K562 (cell line): ENCODE data around the gene IGFBP7. TPM values are rescaled to one million over a fixed set of nuclear protein-coding genes. Genes with fewer than 3 reads are reported as not detected.

Source experiments
- ATAC-seq: fragments of 200-7000 bp; cut with Tn5 transposase; 3 replicates; pipeline ENCODE4 v1.9.1; 2020; ENCODE audit warnings: moderate library complexity
- BruUV-seq: library from RNA; stranded (reverse); fragments of 400-500 nt; replicated peaks from 2 replicates; lab custom pipeline; 2021; lab: Mats Ljungman, UMichigan
- CTCF ChIA-PET: fragments of 300-600 bp; formaldehyde crosslinking; extraction: SDS; loops from one replicate; lab custom pipeline; 2021; ENCODE audit warnings: low intra/inter-chr PET ratio; lab: Yijun Ruan, JAX
- POLR2A ChIA-PET: fragments of 300-600, 350-650 bp; sonication (Branson Sonifier 250); formaldehyde crosslinking; extraction: SDS; loops from one replicate; lab custom pipeline; 2021; ENCODE audit warnings: antibody characterized with exemption, inconsistent platforms; lab: Yijun Ruan, JAX
- DNase-seq, 4 experiments: peaks; one replicate each; pipeline versions ENCODE4 v3.0.0 to v3.0.0-alpha.2; 2011 to 2018; ENCODE audit warnings: low spot score in 3 of 4, mixed read lengths in 3 of 4; ENCODE audit errors: extremely low read depth in 1 of 4
- FAIRE-seq: peaks from 2 replicates; lab custom pipeline; 2011; peaks lifted over from hg19 to GRCh38; lab: Jason Lieb, UNC
- H2AFZ ChIP-seq: 2 replicates; pipeline ENCODE4 v1.6.0; 2011; ENCODE audit warnings: low read depth, low read length, control low read depth, inconsistent platforms
- H3K27ac ChIP-seq: fragments of 200-600 bp; 3 replicates; pipeline ENCODE4 v1.8.0; 2011; ENCODE audit warnings: low read depth, mild to moderate bottlenecking, control low read depth, inconsistent platforms, low read length, moderate library complexity, mixed read lengths; ENCODE audit errors: extremely low read depth
- H3K27me3 ChIP-seq, 2 experiments: fragments of 300-600 bp in 1 of 2; 2 replicates in 1 of 2; 3 replicates in 1 of 2; pipeline versions ENCODE4 v1.6.0 to v1.8.0; 2011; ENCODE audit warnings: inconsistent platforms in 2 of 2, low read length in 2 of 2, mild to moderate bottlenecking in 1 of 2, mixed read lengths in 1 of 2, moderate library complexity in 1 of 2; ENCODE audit not compliant: control insufficient read depth in 2 of 2, insufficient read depth in 2 of 2
- H3K36me3 ChIP-seq: fragments of 300-600 bp; 3 replicates; pipeline ENCODE4 v1.8.0; 2011; ENCODE audit warnings: mild to moderate bottlenecking, low read length, inconsistent platforms; ENCODE audit not compliant: control insufficient read depth, insufficient read depth
- H3K4me1 ChIP-seq, 2 experiments: fragments of 200-600 bp in 1 of 2; replicated peaks in 1 of 2; 2 replicates in 1 of 2; 3 replicates in 1 of 2; pipeline versions ENCODE4 v1.5.1 to v1.8.0; 2011; ENCODE audit warnings: inconsistent platforms in 2 of 2, low read length in 2 of 2, mild to moderate bottlenecking in 1 of 2, mixed read lengths in 1 of 2, moderate library complexity in 1 of 2; ENCODE audit not compliant: control insufficient read depth in 2 of 2, insufficient read depth in 2 of 2
- H3K4me2 ChIP-seq: 2 replicates; pipeline ENCODE4 v1.6.1; 2011; ENCODE audit warnings: low read length, control low read depth, inconsistent platforms, mixed read lengths; ENCODE audit not compliant: insufficient read depth
- H3K4me3 ChIP-seq: fragments of 200-600 bp; sonication (generic), shearing (Covaris generic); 2 replicates; pipeline ENCODE4 v1.5.1; 2016; ENCODE audit warnings: control low read depth, inconsistent platforms
- H3K79me2 ChIP-seq: fragments of 200-600 bp; 3 replicates; pipeline ENCODE4 v1.8.0; 2011; ENCODE audit warnings: low read length, inconsistent platforms; ENCODE audit not compliant: control insufficient read depth, insufficient read depth
- H3K9ac ChIP-seq, 2 experiments: 2 replicates each; pipeline versions ENCODE4 v1.6.0 to v1.6.1; 2011; ENCODE audit warnings: low read depth in 2 of 2, low read length in 2 of 2, control low read depth in 1 of 2, inconsistent platforms in 1 of 2, mild to moderate bottlenecking in 1 of 2, mixed read lengths in 1 of 2; ENCODE audit not compliant: insufficient read depth in 1 of 2
- H3K9me1 ChIP-seq: one replicate; pipeline ENCODE4 v1.6.0; 2011; ENCODE audit warnings: inconsistent platforms, mild to moderate bottlenecking, low read length, moderate library complexity; ENCODE audit not compliant: control insufficient read depth, insufficient read depth
- H3K9me3 ChIP-seq: replicated peaks from 2 replicates; pipeline ENCODE4 v1.5.1; 2011; ENCODE audit warnings: low read depth, low read length, inconsistent platforms; ENCODE audit not compliant: control insufficient read depth, insufficient read depth
- H4K20me1 ChIP-seq: replicated peaks from 2 replicates; pipeline ENCODE4 v1.6.1; 2011; ENCODE audit warnings: low read length, inconsistent platforms, mixed read lengths; ENCODE audit not compliant: control insufficient read depth, insufficient read depth
- BRCA1 ChIP-seq, 2 experiments: fragments of 450-650 bp in 1 of 2; sonication (generic) in 1 of 2; formaldehyde crosslinking in 1 of 2; IDR thresholded peaks; 2 replicates each; pipeline versions ENCODE4 v1.5.0 to v1.6.1; 2017 to 2020; ENCODE audit warnings: mild to moderate bottlenecking in 1 of 2, missing genetic modification reagents in 1 of 2
- CBFA2T2 ChIP-seq: fragments of 450-650 bp; conservative IDR thresholded peaks from 2 replicates; pipeline ENCODE4 v1.6.1; 2017; ENCODE audit warnings: mild to moderate bottlenecking
- CHAMP1 ChIP-seq: fragments of 450-650 bp; IDR thresholded peaks from 2 replicates; pipeline ENCODE4 v1.6.1; 2016; ENCODE audit warnings: mild to moderate bottlenecking
- CREB1 ChIP-seq, 2 experiments: sonication (generic) in 1 of 2; formaldehyde crosslinking in 1 of 2; IDR thresholded peaks; 2 replicates each; pipeline versions ENCODE4 v1.6.1 to v1.8.0; 2012 to 2022; ENCODE audit warnings: inconsistent platforms in 1 of 2, mild to moderate bottlenecking in 1 of 2, missing genetic modification reagents in 1 of 2, moderate library complexity in 1 of 2
- HMGXB4 ChIP-seq: sonication (generic); formaldehyde crosslinking; IDR thresholded peaks from 2 replicates; pipeline ENCODE4 v1.8.1; 2023; ENCODE audit warnings: mild to moderate bottlenecking, missing genetic modification reagents
- MAFG ChIP-seq: fragments of 450-650 bp; conservative IDR thresholded peaks from 2 replicates; pipeline ENCODE4 v1.6.1; 2016; ENCODE audit warnings: missing genetic modification characterization, missing compliant biosample characterization
- NR2C1 ChIP-seq, 2 experiments: fragments of 450-650 bp; IDR thresholded peaks; 2 replicates each; pipeline ENCODE4 v1.6.1; 2017; ENCODE audit warnings: mild to moderate bottlenecking in 2 of 2, antibody characterized with exemption in 1 of 2, inconsistent platforms in 1 of 2, missing compliant biosample characterization in 1 of 2, missing genetic modification characterization in 1 of 2
- POLR2H ChIP-seq: IDR thresholded peaks from 2 replicates; pipeline ENCODE4 v1.6.1; 2016; ENCODE audit warnings: missing genetic modification characterization, low read depth, mild to moderate bottlenecking, control low read depth, missing compliant biosample characterization, moderate library complexity
- RBM22 ChIP-seq: fragments of 200-400 bp; formaldehyde crosslinking; IDR thresholded peaks from 2 replicates; pipeline ENCODE4 v1.6.1; 2018; ENCODE audit warnings: low read length, low read depth; ENCODE audit not compliant: poor library complexity, severe bottlenecking
- SMAD1 ChIP-seq: fragments of 150-350 bp; IDR thresholded peaks from 2 replicates; pipeline ENCODE4 v1.6.1; 2014; ENCODE audit warnings: low read length, low read depth; ENCODE audit not compliant: partially characterized antibody
- TEAD2 ChIP-seq: fragments of 450-650 bp; IDR thresholded peaks from 2 replicates; pipeline ENCODE4 v1.6.1; 2016; ENCODE audit warnings: missing genetic modification characterization, control low read depth, missing compliant biosample characterization
- ZC3H4 ChIP-seq: sonication (generic); formaldehyde crosslinking; IDR thresholded peaks from 2 replicates; pipeline ENCODE4 v1.9.0; 2021; ENCODE audit warnings: missing genetic modification reagents, borderline replicate concordance
- ZFP36 ChIP-seq: fragments of 150-350 bp; IDR thresholded peaks from 2 replicates; pipeline ENCODE4 v1.6.1; 2018; ENCODE audit warnings: low read length, low read depth; ENCODE audit not compliant: partially characterized antibody
- ZNF165 ChIP-seq: fragments of 250-450 bp; sonication (Bioruptor Pico); IDR thresholded peaks from 2 replicates; pipeline ENCODE4 v1.4.0; 2020; ENCODE audit warnings: borderline replicate concordance
- ZNF561 ChIP-seq: fragments of 450-650 bp; formaldehyde crosslinking; conservative IDR thresholded peaks from 2 replicates; pipeline ENCODE4 v1.4.0; 2020; ENCODE audit warnings: mild to moderate bottlenecking, moderate library complexity
- ZNF695 ChIP-seq: fragments of 450-650 bp; formaldehyde crosslinking; IDR thresholded peaks from 2 replicates; pipeline ENCODE4 v1.4.0; 2020; ENCODE audit warnings: mild to moderate bottlenecking, moderate library complexity
- in situ Hi-C: fragments of 300-500 bp; cut with MboI; formaldehyde crosslinking; loops from 4 replicates; pipeline ENCODE4 v1.15.0; 2018; ENCODE audit warnings: inconsistent platforms, mixed read lengths
- intact Hi-C: fragments of 100-400 bp; cut with micrococcal nuclease; formaldehyde crosslinking; loops from 2 replicates; pipeline ENCODE4 v1.14.2; 2022
- polyA plus RNA-seq, 8 experiments: library from polyadenylated mRNA; depleted of rRNA in 4 of 8; stranded (reverse) in 5 of 8; unstranded in 3 of 8; fragments of >200 nt; fragmentation: Nextera tagmentation in 2 of 8; fragmentation: Illumina TruSeq in 1 of 8; extraction: Ambion mirVana in 2 of 8; extraction: Trizol in 1 of 8; gene quantifications; 2 replicates each; pipeline versions ENCODE4 v1.2.1 to v1.2.3, GENCODE V29; 2011 to 2014; ENCODE audit warnings: inconsistent platforms in 1 of 8, missing spikeins in 1 of 8
- total RNA-seq, 7 experiments: library from RNA; depleted of rRNA in 6 of 7; stranded (reverse); fragments of >200 nt in 6 of 7; fragmentation: Illumina TruSeq in 2 of 7; extraction: Trizol in 2 of 7; gene quantifications; 2 replicates each; pipeline versions ENCODE4 v1.2.1 to v1.2.3, GENCODE V29; 2011 to 2021; ENCODE audit warnings: low replicate concordance in 1 of 7

Gene IGFBP7
- total and polyA plus RNA-seq, 9 of the 15 experiments (the other 6 are each of a cell fraction or from before 2014, with no cell fraction given): 0.27 to 0.49 (median 0.29) TPM; not detected in 6

GRCh38 chr4:57144466-57144865, 34.3 kb upstream of the IGFBP7 start (continued):
- no peak for TF ChIP-seq RBM22
- no peak for TF ChIP-seq ZNF165 (CRISPR knock-in tag)
- TF ChIP-seq NR2C1 (IDR thresholded peaks at IDR 0.05): no peak
- TF ChIP-seq NR2C1 (tag; IDR thresholded peaks at IDR 0.05): no peak
- no peak for TF ChIP-seq BRCA1 (IDR thresholded peaks at IDR 0.05)
- no peak for TF ChIP-seq BRCA1 (CRISPR knock-in tag; IDR thresholded peaks at IDR 0.05)

DNA sequence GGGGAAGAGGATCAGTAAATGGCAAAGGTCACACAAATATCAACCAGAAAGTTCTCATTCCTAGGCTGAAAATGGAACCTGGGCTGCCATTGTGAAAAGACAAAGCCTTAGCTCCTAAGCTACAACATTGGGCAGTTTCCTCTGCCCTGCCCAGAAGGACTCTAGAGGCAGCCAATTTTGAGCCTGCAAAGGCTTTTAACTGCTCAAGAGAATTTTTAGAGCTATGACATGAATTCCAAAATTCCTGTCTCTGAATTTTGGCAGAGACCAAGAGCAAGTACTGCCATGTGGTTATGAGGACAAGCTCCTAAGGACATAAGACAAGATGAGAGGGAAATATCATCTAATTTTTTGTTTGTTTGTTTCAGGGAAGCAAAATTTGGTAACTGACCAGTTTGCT, 29.6 kb upstream of the IGFBP7 start:
- Histone ChIP-seq H3K4me2 (no peak overlapping the region), H3K4me1 (no peaks in the 10 kb centered on the region), H4K20me1 (no peaks in the 10 kb centered on the region), H3K4me3 (no peak overlapping the region), H3K9me3 (no peaks in the 10 kb centered on the region), H3K9ac (no peak overlapping the region), H2AFZ (no peak overlapping the region), H3K27ac (no peak overlapping the region), H3K36me3 (no peaks in the 10 kb centered on the region), H3K79me2 (no peaks in the 10 kb centered on the region), H3K9me1 (no peaks in the 10 kb centered on the region), H3K27me3 (no peaks in the 10 kb centered on the region)
- DNase-seq (no peak), FAIRE-seq (no peak), ATAC-seq (no peak)
- no TSS peak for BruUV-seq
- ChIA-PET CTCF (no interaction called here), POLR2A (no interaction called here)
- in situ Hi-C loops (no loop called here), intact Hi-C loops (no loop called here)
- TF ChIP-seq ZNF695 (no peak), CREB1 (IDR thresholded peaks at IDR 0.05) (no peak), CREB1 (CRISPR knock-in tag; IDR thresholded peaks at IDR 0.05) (no peak), ZC3H4 (CRISPR knock-in tag) (no peak), ZNF561 (CRISPR knock-in tag) (no peak), BRCA1 (IDR thresholded peaks at IDR 0.05) (no peak), BRCA1 (CRISPR knock-in tag; IDR thresholded peaks at IDR 0.05) (no peak), HMGXB4 (CRISPR knock-in tag) (no peak), CBFA2T2 (no peak), CHAMP1 (no peak), ZFP36 (no peak), MAFG (tag) (no peak), SMAD1 (no peak), TEAD2 (tag) (no peak), POLR2H (tag) (no peak)
